ENCODE data around the gene NCBP3. TPM values are rescaled to one million over a fixed set of nuclear protein-coding genes. Genes with fewer than 3 reads are reported as not detected.
A peak's percentile ranks its signal among the peaks of the same experiment; 100 is the strongest.

The NCBP3 gene
- total RNA-seq, 5 donors from 2014 or later (not counting 1 experiment from before 2014, with no cell fraction given): 35.6 to 55.5 (median 46.7) TPM

GRCh38 chr17:3877220-3877619 is 31.2 kb upstream of the NCBP3 start:
- no peak for ATAC-seq (replicated peaks in 1 of 4)
- Mint-ChIP-seq H3K4me3 (no peak overlapping the region), H3K9me3 (no peaks in the 10 kb centered on the region), H3K4me1 (no peaks in the 10 kb centered on the region), H3K27ac (no peak overlapping the region), H3K36me3 (peaks cover 22% of the 10 kb centered on the region), H3K27me3 (no peaks in the 10 kb centered on the region)
- 88% methylated on average over 5 of the region's 8 CpGs for WGBS (ENCODE audit: insufficient coverage)
- H3K4me3 ChIP-seq (ENCODE audit: control insufficient read depth in 1 of 2, extremely low read depth in 1 of 2, low read length in 1 of 2): no peak overlapping the region
- H3K4me1 ChIP-seq (ENCODE audit: control insufficient read depth in 1 of 2, extremely low read depth in 1 of 2, insufficient read depth in 2 of 2, low read length in 2 of 2): no peaks in the 10 kb centered on the region
- no peaks in the 10 kb centered on the region for H3K27me3 ChIP-seq (replicated peaks in 1 of 2; ENCODE audit: control insufficient read depth in 2 of 2, extremely low read depth in 1 of 2, insufficient read depth in 2 of 2, low read length in 1 of 2)
- DNase-seq: no peak
- POLR2A ChIA-PET: no interaction called here
- no peaks in the 10 kb centered on the region for H3K9me3 ChIP-seq
- no peak overlapping the region for H3K27ac ChIP-seq (ENCODE audit: low read length)
- CTCF ChIA-PET: interaction anchor here in 1 of 2 donors (0.6 kb wide), 1 partner anchor 220 kb away, joined by 7 read pairs; no protein-coding TSS in a partner anchor
- H3K36me3 ChIP-seq (ENCODE audit: control insufficient read depth in 2 of 2, extremely low read depth in 1 of 2, insufficient read depth in 1 of 2, low read length in 1 of 2): peaks cover 4 to 11% of the 10 kb centered on the region in 2 donors

GRCh38 chr17:3875317-3875716 is 29.3 kb upstream of the NCBP3 start:
- H3K27ac ChIP-seq (ENCODE audit: low read length): no peak overlapping the region

DNA sequence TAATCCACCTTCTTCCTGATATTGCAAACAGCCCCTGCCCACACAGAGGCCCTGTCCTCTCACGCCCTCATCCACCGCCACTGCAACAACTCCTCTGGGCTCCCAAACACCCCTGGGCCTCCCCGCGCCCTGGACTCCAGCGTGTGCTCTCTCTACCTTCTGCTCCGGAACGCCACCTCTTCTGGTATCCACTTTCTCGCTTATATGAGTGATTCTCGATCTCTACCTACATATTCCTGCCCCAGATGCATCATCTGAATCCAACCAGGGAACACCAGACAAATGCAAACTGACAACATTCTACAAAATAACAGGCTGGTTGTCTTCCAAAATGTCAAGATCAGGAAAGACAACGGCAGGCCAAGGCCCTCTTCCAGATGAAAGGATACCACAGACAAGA is 27.8 kb upstream of the NCBP3 start:
- no peaks in the 10 kb centered on the region for H3K27me3 Mint-ChIP-seq
- H3K36me3 ChIP-seq (ENCODE audit: control insufficient read depth in 2 of 2, extremely low read depth in 1 of 2, insufficient read depth in 1 of 2, low read length in 1 of 2): peaks cover 5 to 9% of the 10 kb centered on the region in 2 donors
- CTCF ChIA-PET: interaction anchor here in 1 of 2 donors (0.7 kb wide), 1 partner anchor 373 kb away, joined by 3 read pairs; no protein-coding TSS in a partner anchor

More at GRCh38 chr17:3875317-3875716, 29.3 kb upstream of the NCBP3 start:
- Histone ChIP-seq H3K4me3 (ENCODE audit: control insufficient read depth in 1 of 2, extremely low read depth in 1 of 2, low read length in 1 of 2) (no peak overlapping the region), H3K36me3 (ENCODE audit: control insufficient read depth in 2 of 2, extremely low read depth in 1 of 2, insufficient read depth in 1 of 2, low read length in 1 of 2) (peaks cover 5 to 13% of the 10 kb centered on the region in 2 donors), H3K27me3 (replicated peaks in 1 of 2; ENCODE audit: control insufficient read depth in 2 of 2, extremely low read depth in 1 of 2, insufficient read depth in 2 of 2, low read length in 1 of 2) (no peaks in the 10 kb centered on the region), H3K4me1 (ENCODE audit: control insufficient read depth in 1 of 2, extremely low read depth in 1 of 2, insufficient read depth in 2 of 2, low read length in 2 of 2) (peaks cover 0 to 6% of the 10 kb centered on the region in 2 experiments), H3K9me3 (no peaks in the 10 kb centered on the region)
- CTCF ChIA-PET: no interaction called here
- Mint-ChIP-seq H3K9me3 (no peaks in the 10 kb centered on the region), H3K4me1 (peaks cover 2 to 5% (median 4%) of the 10 kb centered on the region in 3 donors), H3K36me3 (peaks cover 22% of the 10 kb centered on the region), H3K27ac (no peak overlapping the region), H3K4me3 (no peak overlapping the region), H3K27me3 (no peaks in the 10 kb centered on the region)
- ATAC-seq (replicated peaks in 1 of 4) (no peak), DNase-seq (no peak)
- 90% methylated on average over 3 of the region's 7 CpGs for WGBS (ENCODE audit: insufficient coverage)
- POLR2A ChIA-PET: no interaction called here

GRCh38 chr17:3870871-3871306 is 24.8 kb upstream of the NCBP3 start:
- H3K27ac Mint-ChIP-seq: peak overlapping the region; percentile 14 to 98
- ChIA-PET POLR2A (no interaction called here), CTCF (interaction anchor here in 1 of 2 donors (0.6 kb wide), 1 partner anchor 40 kb away, joined by 3 read pairs; no protein-coding TSS in a partner anchor)
- H3K36me3 Mint-ChIP-seq: peaks cover 10% of the 10 kb centered on the region
- no peaks in the 10 kb centered on the region for H3K27me3 ChIP-seq (replicated peaks in 1 of 2; ENCODE audit: control insufficient read depth in 2 of 2, extremely low read depth in 1 of 2, insufficient read depth in 2 of 2, low read length in 1 of 2)
- ATAC-seq (replicated peaks in 1 of 4) (peak; percentile 42 to 88 (median 76)), DNase-seq (peak in 11 of 35 experiments; percentile 6 to 48 (median 18))
- H3K9me3 ChIP-seq: no peaks in the 10 kb centered on the region
- H3K27ac ChIP-seq (ENCODE audit: low read length): peak overlapping the region; percentile 49
- H3K4me1 Mint-ChIP-seq: peaks cover 2 to 5% (median 4%) of the 10 kb centered on the region in 3 donors
- peak overlapping the region in 1 of 3 donors; percentile 51 for H3K4me3 Mint-ChIP-seq
- 59% methylated on average over 9 of the region's 11 CpGs for WGBS (ENCODE audit: insufficient coverage)
- H3K4me1 ChIP-seq (ENCODE audit: control insufficient read depth in 1 of 2, extremely low read depth in 1 of 2, insufficient read depth in 2 of 2, low read length in 2 of 2): peaks cover 0 to 6% of the 10 kb centered on the region in 2 experiments
- no peaks in the 10 kb centered on the region for H3K9me3 Mint-ChIP-seq
- H3K27me3 Mint-ChIP-seq: no peaks in the 10 kb centered on the region
- H3K36me3 ChIP-seq (ENCODE audit: control insufficient read depth in 2 of 2, extremely low read depth in 1 of 2, insufficient read depth in 1 of 2, low read length in 1 of 2): peaks cover 5 to 9% of the 10 kb centered on the region in 2 donors
- H3K4me3 ChIP-seq (ENCODE audit: control insufficient read depth in 1 of 2, extremely low read depth in 1 of 2, low read length in 1 of 2): no peak overlapping the region

More for the DNA sequence above, 27.8 kb upstream of the NCBP3 start:
- Histone ChIP-seq H3K27ac (ENCODE audit: low read length) (no peak overlapping the region), H3K27me3 (replicated peaks in 1 of 2; ENCODE audit: control insufficient read depth in 2 of 2, extremely low read depth in 1 of 2, insufficient read depth in 2 of 2, low read length in 1 of 2) (no peaks in the 10 kb centered on the region), H3K9me3 (no peaks in the 10 kb centered on the region), H3K4me3 (ENCODE audit: control insufficient read depth in 1 of 2, extremely low read depth in 1 of 2, low read length in 1 of 2) (no peak overlapping the region), H3K4me1 (ENCODE audit: control insufficient read depth in 1 of 2, extremely low read depth in 1 of 2, insufficient read depth in 2 of 2, low read length in 2 of 2) (peaks cover 0 to 6% of the 10 kb centered on the region in 2 experiments)
- Mint-ChIP-seq H3K4me1 (peaks cover 2 to 5% (median 4%) of the 10 kb centered on the region in 3 donors), H3K36me3 (peaks cover 13% of the 10 kb centered on the region), H3K4me3 (no peak overlapping the region), H3K9me3 (no peaks in the 10 kb centered on the region), H3K27ac (no peak overlapping the region)
- WGBS (ENCODE audit: insufficient coverage): 91% methylated on average over 9 of the region's 10 CpGs
- POLR2A ChIA-PET: no interaction called here
- DNase-seq (no peak), ATAC-seq (replicated peaks in 1 of 4) (no peak)

DNA sequence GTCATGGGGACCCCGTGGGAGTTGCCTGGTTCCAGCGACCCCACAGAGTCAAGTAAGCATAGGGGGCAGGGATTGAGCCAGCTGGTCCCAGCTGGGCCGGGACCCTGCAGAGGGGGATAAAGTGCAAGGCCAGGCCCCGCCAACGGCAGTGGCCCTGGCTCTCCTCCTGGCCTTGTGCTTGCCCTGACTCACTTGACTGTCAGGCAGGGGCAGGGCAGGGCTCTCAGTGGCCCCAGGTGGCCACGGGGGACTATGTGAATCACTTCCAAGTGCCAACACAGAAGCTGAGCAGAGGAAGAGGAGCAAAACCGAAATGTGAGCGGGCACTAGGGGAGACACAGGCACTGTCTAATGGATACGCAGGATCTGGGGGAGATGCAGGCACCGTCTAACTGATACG is 21.6 kb upstream of the NCBP3 start:
- H3K4me3 Mint-ChIP-seq: no peak overlapping the region
- H3K27ac ChIP-seq (ENCODE audit: low read length): no peak overlapping the region
- H3K9me3 ChIP-seq: no peaks in the 10 kb centered on the region
- no peaks in the 10 kb centered on the region for H3K36me3 Mint-ChIP-seq
- POLR2A ChIA-PET: no interaction called here
- H3K9me3 Mint-ChIP-seq: no peaks in the 10 kb centered on the region
- H3K27ac Mint-ChIP-seq: no peak overlapping the region
- no peak overlapping the region for H3K4me3 ChIP-seq (ENCODE audit: control insufficient read depth in 1 of 2, extremely low read depth in 1 of 2, low read length in 1 of 2)
- peaks cover 2 to 5% (median 4%) of the 10 kb centered on the region in 3 donors for H3K4me1 Mint-ChIP-seq
- peaks cover 3 to 9% of the 10 kb centered on the region in 2 donors for H3K36me3 ChIP-seq (ENCODE audit: control insufficient read depth in 2 of 2, extremely low read depth in 1 of 2, insufficient read depth in 1 of 2, low read length in 1 of 2)
- DNase-seq (no peak), ATAC-seq (replicated peaks in 1 of 4) (no peak)
- no peaks in the 10 kb centered on the region for H3K27me3 ChIP-seq (replicated peaks in 1 of 2; ENCODE audit: control insufficient read depth in 2 of 2, extremely low read depth in 1 of 2, insufficient read depth in 2 of 2, low read length in 1 of 2)
- H3K27me3 Mint-ChIP-seq: no peaks in the 10 kb centered on the region
- 89% methylated on average over 11 of the region's 11 CpGs for WGBS (ENCODE audit: insufficient coverage)
- CTCF ChIA-PET: no interaction called here
- peaks cover 0 to 6% of the 10 kb centered on the region in 2 experiments for H3K4me1 ChIP-seq (ENCODE audit: control insufficient read depth in 1 of 2, extremely low read depth in 1 of 2, insufficient read depth in 2 of 2, low read length in 2 of 2)

DNA sequence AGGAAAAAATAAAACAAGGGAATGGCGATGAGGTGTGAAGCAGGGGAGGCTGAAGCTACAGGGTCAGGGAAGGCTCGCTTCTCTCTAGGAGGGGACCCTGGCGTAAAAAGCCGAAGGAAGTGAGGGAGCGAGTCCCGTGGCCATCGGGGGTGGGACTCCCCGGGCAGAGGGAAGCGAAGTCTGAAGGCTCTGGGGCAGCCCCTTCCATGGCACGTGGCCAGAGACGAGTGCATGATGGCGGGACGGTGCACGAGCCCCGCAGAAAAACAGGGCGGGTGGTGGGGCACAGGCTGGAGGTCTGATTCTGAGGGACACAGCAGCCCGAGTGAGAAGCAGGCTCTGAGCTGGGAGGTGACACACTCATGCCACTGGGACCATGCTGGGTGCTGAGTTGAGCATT is 21.1 kb upstream of the NCBP3 start:
- Histone ChIP-seq H3K36me3 (ENCODE audit: control insufficient read depth in 2 of 2, extremely low read depth in 1 of 2, insufficient read depth in 1 of 2, low read length in 1 of 2) (peaks cover 0 to 9% of the 10 kb centered on the region in 2 donors), H3K4me3 (ENCODE audit: control insufficient read depth in 1 of 2, extremely low read depth in 1 of 2, low read length in 1 of 2) (no peak overlapping the region), H3K27me3 (replicated peaks in 1 of 2; ENCODE audit: control insufficient read depth in 2 of 2, extremely low read depth in 1 of 2, insufficient read depth in 2 of 2, low read length in 1 of 2) (no peaks in the 10 kb centered on the region), H3K27ac (ENCODE audit: low read length) (no peak overlapping the region), H3K9me3 (no peaks in the 10 kb centered on the region), H3K4me1 (ENCODE audit: control insufficient read depth in 1 of 2, extremely low read depth in 1 of 2, insufficient read depth in 2 of 2, low read length in 2 of 2) (peaks cover 0 to 6% of the 10 kb centered on the region in 2 experiments)
- no peak overlapping the region for H3K27ac Mint-ChIP-seq
- no peak for ATAC-seq (replicated peaks in 1 of 4)
- H3K4me1 Mint-ChIP-seq: peaks cover 2 to 5% (median 4%) of the 10 kb centered on the region in 3 donors
- no peak for DNase-seq
- POLR2A ChIA-PET: no interaction called here
- WGBS (ENCODE audit: insufficient coverage): 85% methylated on average over 17 of the region's 17 CpGs
- no peaks in the 10 kb centered on the region for H3K36me3 Mint-ChIP-seq
- H3K4me3 Mint-ChIP-seq: no peak overlapping the region
- CTCF ChIA-PET: interaction anchor here in 1 of 2 donors (0.7 kb wide), 1 partner anchor 136 kb away, joined by 5 read pairs; no protein-coding TSS in a partner anchor
- H3K9me3 Mint-ChIP-seq: no peaks in the 10 kb centered on the region
- no peaks in the 10 kb centered on the region for H3K27me3 Mint-ChIP-seq
